H4 (cell line): ENCODE data around the gene GSE1. TPM values are rescaled to one million over a fixed set of nuclear protein-coding genes. Genes with fewer than 3 reads are reported as not detected.

ENCODE experiments used
- DNase-seq: peaks from one replicate; pipeline ENCODE4 v3.0.0-alpha.2; 2015; ENCODE audit warnings: low spot score
- total RNA-seq: library from RNA; depleted of rRNA; stranded (reverse); fragments of >200 nt; shearing (Covaris generic); gene quantifications from 2 replicates; pipeline ENCODE4 v1.2.3, GENCODE V29; 2014

Gene GSE1
- total RNA-seq, 1 experiment from 2014 or later: 11.9 TPM

DNA sequence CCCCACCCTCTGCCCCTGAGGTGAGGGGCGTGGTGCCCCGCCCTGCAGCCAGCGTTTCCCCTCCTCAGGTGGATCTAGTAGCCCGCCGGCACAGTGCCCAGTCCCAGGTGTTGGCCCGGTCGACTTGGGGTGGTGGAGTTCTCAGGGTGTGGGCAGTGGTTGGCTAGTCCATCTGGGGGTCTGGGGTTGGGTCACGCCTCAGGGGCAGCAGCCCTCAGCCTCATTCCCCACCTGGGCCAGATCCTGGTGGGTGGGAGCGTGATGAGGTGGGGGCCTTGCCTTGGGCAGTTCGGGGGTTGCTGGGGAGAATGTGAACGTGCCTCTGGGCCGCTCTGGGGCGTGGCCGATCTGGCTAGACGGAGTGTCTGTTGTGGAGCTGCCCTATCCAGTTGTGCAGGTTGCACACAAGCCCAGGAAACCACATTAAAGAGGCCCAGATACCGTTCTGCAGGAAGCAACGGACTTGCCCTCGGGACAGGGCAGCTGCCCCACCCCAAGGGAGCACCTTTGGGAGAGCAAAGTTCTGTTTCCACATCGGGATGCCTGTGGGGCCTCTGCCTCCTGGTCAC, 32.0 kb downstream of the GSE1 start:
- no peak for DNase-seq

DNA sequence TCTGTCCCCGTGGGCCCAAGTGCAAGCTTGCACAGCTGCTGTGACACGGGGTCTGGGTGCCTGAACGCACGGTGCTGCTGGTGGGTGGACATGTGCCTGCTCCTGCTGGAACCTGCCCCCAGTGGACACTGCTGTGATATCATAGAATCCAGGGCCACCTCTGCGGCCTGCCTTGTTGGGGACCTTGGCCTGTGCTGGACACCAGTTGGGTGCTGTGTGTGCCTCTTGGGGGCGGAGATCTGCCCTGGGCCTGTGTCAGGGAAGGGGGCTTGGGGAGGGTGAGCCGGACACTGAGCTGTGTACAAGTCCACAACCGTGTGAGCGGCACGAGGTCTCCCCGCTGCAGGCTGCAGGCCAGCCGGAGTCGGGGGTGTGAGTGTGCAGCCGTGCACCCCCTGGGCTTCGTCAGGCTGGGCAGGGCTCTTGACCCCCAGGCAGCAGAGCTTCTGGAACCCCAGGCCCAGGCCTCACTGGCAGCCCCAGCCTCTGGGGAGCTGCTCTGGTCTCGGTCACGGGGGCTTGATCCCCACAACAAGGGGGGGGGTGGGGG, 33.3 kb downstream of the GSE1 start:
- DNase-seq: no peak

DNA sequence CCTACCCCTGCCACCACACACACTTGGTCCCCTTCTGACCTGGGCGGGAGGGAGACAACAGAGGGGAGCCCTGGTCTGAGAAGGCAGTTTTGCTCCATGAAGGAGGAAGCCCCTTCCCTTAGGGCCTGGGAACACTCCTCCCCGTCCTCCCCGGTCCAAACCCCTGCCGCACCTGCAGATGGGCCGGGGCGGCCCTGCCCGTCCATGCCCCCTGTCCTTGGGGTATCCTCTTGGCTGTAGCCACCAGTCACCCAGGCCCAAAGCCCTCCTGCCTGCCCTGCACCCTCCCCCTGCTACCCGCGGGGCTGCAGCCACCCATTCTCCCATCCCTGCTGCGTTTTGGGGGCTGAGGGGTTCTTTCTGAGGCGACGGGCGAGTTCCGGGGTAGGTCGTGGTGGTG, 33.9 kb downstream of the GSE1 start:
- no peak for DNase-seq

DNA sequence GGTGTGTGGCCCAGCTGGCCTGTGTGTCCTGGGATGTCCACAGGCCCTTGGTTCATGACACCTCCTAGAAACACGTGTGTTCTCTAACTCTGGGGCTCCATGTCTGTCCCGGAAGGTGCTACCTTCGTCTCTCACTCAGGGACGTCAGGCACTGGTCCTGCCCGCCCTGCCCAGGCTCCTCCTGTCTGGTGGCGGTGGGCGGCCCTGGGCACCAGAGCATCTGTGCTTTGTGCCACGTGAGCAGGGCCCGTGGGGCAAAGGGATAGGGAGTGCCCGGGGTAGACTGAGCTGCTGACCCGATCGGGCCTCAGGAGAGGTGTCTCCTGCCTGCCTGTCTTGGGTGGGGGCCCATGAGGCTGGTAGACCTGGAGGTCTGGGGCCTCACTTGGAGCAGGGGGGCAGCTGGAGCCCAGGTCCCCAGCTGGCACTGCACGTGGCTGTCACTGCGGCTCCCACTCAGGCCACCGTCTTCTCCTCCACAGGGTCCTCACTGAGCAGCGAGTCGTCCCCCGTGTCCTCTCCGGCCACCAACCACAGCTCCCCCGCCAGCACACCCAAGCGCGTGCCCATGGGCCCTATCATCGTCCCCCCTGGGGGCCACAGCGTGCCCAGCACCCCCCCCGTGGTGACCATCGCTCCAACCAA, 35.1 kb downstream of the GSE1 start:
- DNase-seq: no peak

DNA sequence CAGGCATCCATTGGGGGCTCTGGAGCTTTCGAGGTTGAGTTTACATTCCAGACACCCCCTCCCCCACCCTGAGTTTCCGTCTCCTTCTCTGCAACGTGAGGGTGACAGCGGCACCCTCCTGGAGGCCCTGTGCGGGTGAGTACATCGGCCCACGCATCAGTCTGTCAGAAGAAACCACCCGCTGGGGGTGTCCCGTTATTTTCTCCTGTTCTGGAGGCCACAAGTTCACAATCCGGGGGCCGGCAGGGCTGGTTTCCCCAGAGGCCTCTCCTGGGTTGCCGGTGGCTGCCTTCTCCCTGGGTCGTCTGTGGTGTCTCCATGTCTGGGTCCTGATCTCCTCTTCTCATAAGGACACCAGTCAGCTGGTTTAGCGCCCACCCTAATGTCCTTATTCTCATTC, 35.7 kb downstream of the GSE1 start:
- no peak for DNase-seq

DNA sequence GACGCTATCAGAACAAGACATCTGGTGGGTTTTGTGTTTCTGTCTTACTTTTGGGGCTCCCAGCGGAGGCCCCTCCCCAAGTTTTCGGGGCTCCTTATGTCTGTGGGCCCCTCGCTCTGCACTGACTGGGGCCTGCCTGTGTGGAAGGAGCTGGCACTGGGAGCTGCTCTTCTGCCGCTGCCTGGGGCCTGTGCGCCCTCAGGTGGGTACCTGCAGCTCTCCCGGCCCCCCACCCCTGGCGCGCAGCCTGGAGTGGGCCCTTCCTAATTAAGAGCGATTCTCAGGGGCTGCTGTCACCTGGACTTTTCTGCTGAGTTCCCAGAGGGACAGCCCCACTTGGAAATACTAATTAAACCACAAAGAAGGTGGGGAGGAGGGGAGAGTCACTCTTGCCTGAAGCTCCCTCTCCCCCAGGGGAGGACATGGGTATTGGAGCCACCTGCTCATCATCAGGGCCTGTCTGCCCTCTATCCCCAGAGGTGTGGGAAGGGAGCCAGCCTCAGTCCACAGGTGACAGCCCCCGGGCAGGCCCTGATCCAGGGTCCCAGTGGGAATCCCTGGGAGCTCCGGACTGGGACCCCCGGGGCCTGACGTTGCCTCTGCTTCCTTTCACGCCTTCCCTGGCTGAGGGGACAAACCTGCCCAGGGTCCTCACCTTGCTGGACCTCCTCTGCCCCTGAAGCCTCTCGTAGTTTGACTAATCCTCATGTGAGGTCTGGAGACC, 36.5 kb downstream of the GSE1 start:
- no peak for DNase-seq

DNA sequence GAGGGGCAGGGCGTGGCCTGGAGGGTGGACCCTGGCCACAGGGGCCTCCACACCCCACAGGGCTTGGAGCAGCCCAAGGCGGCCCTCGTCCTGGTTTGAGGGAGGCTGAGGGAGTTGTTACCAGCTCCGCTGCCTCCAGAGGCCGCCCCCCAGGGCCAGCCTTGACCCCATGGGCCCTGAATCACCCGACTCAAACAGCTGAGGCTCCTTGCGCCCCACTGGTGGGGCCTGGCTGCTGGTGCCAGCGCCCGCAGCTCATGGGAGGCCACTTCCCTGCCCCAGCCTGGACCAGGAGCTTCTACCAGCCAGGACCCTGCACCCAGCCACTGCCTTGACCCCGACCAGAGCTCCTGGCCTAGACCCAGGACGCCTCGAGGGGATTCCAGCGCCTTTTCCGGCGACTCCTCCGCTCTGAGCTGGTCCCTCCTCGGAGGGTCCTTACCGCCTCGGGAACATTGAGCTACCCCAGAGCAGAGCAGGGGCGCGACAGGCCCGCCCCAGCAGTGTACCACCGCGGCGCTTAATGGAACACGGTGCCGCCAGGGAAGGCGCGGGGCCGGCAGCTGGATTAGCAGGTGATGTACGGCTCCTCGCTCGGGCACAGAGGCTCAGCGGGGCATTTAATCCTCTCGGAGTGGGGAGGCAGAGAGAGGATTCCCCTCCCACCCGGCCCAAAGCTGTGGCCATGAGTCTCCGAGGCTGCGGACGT, 37.2 kb downstream of the GSE1 start:
- DNase-seq: no peak

DNA sequence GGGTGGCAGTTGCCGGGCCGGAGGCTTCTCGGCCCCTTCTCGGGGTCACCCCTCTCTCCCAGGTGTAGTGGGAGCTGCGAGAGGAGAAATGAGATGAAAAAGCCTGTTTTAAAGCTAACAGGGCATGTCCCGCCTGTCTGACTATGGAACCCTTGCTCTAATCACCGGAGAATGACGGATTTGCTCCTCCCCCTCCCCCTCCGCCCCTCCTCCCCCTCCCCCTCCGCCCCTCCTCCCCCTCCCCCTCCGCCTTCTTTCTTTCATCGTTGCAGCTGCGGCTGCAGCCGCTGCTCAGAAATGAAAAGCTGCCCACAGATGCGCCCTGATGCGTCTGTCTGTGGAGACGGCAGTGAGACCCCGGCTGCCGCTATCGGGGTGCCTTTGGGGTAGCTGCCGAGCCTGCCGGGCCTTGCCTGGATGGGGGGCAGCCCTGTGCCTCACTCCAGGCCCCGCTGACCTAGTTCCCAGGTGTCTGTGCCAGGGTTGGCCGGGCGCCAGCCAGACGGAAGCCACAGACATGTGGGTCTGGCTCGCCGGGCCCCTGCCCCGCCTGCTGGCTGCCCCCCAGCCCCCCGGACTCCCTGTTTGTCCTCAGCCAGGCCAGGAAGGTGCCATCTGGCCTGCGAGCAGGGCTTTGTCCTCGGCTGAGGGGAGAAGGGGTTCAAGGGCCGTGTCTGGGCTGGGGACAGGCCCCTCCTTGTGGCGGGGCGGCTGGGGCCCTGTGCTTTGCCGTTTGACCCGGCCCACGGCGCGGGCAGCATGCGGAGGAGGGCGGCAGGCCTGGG, 37.9 kb downstream of the GSE1 start:
- no peak for DNase-seq

DNA sequence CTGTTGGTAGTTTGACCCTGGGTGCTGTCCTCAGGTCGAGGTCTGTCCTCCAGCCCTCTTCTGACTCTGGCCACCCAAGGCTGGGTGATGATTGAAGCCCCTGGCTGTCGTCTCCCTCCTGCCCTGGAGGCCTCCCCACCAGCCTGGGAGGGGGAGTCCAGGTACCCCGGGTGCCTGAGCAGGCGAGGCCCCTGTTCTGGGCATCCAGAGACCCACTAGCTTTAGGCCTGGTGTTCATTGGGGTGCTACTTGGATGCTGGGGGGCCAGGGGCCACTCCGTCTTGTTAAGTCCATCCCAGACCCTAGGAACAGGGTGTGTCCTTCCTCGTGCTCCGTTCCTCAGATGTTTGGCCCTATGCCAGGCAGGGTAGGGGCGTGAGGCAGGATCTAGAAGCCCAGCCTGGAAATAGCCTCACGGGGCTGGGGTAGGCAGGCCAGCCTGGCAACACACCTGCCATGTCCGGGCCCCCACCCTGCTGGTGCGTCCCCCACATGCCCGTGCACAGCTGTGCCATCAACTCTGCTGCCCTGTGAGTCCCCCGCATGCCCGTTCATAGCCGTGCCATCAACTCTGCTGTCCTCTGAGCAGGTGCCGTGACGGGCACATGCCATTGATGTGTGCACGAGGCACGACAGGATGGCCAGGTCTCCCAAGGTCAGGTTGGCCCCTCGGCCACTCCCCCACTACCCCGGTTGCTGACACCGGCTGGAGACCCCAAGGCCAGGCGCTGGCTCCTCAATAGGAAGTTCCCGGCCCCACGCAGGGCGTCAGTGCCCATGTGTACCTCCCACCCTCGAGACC, 38.7 kb downstream of the GSE1 start:
- no peak for DNase-seq

DNA sequence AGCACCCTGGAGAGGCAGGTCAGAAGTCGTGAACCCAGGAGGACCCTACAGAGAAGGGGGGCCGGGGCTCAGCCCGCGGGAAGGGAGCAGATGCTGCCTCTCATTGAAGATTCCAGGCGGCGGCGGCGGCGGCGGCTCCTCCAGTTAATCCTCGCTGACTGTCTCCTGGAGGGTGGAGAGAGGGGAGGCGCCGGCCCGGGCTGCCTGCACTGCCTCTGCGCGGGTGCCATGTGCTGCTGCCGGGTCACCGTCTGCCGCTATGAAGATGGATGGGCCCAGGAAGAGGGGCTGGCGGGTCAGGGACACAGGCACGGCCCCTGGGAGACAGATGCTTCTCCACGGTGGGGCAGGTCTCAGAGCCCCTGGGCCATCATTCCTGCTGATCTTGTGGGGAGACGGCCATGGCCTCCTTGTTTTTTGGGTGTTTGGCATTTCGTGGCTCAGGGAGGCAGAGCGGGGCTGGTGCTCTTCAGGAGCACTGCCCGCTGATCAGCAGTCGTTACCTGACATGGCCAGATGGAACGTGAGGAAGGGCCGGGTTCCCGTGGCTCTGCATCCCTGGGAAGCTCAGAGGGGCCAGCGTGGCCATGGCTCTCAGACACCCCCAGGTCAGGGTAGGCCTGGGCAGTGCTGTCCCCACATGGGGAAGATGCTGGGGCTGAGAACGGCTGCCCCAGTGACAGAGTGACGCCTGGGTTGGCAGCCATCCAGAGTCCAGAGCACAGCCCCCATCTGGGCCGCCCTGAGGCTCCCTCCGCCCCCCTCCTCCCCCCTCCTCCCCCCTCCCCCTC, 39.5 kb downstream of the GSE1 start:
- DNase-seq: no peak

DNA sequence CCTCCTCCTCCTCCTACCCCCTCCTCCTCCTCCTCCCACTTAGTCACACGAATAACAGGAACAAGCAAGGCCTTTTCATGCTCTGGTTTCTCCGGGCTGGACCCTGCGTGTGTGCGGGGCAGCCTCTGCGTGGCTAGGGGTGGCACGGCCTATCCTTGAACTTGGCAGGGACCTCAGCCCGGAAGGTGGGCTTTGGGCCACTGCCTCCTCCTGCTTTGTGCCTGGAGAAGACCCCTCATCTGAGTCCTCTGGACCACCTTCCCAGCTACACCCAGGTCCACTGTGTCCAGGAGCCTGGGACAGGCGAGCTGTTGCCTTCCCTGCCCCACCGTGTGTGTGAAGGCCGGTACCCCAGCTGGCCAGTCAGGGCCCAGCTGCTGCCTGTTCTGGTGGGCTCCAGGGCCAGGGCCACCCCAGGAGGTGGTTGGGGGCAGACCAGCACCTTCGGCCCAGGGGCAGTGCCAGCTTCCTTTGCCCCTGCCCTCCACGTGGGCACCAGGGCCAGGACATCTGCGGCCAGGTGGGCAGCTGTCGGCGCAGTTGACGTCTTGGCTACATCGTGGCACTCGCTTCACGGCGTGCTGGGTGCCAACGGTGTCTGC, 40.3 kb downstream of the GSE1 start:
- DNase-seq: no peak

DNA sequence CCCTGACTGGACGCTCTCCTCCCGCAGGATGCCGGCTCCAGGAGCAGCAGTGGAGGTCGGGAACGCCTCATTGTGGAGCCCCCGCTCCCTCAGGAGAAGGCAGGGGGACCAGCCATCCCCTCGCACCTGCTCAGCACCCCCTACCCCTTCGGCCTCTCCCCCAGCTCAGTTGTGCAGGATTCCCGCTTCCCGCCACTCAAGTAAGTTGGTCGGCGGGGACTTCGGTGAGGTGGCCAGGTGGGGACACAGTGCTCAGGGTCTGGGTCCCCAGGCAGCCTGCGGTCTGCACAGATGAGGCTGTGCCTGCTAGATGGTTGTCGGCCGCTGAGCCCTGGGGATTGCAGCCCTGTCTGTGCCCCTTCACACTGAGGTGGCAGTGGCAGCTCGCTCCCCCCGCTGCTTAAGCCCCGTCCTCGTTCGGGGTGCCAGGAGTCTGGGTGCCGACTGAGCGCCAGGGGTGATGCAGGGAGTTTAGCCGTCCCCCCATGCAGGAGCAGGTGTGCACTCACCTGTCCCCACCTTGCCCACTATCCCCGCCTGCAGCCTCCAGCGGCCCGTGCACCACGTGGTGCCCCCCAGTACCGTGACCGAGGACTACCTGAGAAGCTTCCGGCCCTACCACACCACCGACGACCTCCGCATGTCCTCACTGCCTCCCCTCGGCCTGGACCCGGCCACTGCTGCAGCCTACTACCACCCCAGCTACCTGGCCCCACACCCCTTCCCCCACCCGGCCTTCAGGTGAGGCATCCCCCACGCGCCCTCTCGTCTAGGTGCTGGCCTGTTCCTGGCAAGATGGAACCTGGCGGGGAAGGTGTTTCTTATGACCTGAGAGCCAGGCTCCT, 41.4 kb downstream of the GSE1 start:
- DNase-seq: no peak

DNA sequence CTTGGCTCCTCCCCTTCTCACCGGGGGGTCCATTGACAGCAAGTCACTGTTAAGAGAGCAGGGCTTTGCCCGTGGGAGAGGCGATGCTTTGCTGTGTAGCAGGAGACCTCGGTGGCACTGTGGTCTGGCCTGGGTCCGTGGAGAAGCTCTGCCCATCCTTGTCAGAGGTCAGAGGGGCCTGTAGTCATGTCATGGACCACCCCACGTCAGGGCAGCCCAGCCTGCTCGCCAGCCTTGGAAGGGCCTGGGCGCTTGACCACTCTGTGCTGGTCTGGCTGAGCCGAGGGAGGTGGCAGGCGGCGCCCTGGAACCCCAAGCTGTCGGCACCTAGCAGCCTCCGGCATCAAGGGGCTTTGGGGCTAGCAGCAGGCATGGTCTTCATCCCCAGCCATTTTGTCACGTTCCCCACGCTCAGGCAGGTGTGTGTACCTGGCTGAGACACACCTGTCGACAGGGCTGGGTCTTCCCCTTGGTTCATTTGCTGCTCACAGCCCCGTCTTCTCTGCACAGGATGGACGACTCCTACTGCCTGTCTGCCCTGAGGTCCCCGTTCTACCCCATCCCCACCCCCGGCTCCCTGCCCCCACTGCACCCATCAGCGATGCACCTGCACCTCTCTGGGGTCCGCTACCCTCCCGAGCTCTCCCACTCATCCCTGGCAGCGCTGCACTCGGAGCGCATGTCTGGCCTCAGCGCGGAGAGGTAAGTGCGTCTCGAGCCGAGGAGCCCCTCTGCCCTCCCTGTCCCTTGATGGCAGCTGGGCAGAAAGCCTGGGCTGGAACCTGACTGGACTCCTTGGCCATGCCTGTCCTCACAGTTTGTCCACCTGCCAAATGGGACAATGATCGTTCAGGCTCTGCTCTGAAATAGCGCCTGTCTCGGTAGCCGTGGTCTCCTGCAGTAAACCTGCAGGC, 42.4 kb downstream of the GSE1 start:
- DNase-seq: no peak

DNA sequence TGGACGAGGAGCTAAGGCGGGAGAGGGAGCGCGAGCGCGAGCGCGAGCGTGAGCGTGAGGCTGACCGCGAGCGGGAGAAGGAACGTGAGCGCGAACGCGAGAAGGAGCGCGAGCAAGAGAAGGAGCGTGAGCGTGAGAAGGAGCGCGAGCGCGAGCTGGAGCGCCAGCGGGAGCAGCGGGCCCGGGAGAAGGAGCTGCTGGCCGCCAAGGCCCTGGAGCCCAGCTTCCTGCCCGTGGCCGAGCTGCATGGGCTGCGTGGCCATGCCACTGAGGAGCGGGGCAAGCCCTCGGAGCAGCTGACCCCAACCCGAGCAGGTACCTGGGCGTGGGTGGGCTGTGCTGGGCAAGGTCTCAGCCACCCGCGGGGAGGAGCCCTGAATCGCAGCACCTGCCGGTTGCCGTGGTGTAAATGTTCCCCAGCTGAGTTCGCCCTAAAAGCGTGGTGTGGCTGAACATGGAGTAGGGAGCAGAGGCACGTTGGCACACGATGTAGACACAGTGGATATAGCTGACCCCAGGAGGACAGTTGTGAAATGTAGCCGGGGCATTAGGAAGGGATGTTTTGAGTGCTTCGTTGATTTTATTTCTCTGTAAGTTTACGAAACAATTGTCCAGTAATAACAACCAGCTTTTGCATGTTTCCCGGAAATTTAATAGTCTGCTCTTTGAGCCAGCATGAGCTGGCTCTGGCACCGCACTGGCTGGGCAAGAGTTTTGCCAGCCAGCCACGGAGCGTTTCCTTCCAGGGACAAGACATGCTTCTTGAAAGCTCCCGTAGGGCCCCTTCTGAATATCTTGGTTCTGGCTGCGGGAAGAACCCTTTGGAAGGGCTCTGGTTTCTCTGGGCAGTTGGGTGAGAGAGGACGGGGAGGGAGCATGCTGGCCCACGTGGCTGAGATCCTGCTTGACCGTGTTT, 43.5 kb downstream of the GSE1 start:
- no peak for DNase-seq

DNA sequence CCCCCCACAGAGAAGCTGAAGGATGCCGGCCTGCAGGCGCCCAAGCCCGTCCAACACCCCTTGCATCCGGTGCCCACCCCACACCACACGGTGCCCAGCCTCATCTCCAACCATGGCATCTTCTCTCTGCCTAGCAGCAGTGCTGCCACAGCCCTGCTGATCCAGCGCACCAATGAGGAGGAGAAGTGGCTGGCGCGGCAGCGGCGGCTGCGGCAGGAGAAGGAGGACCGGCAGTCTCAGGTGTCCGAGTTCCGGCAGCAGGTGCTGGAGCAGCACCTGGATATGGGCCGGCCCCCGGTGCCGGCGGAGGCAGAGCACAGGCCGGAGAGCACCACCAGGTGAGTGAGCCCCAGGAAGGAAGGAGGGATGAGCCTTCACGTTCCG, 44.1 kb downstream of the GSE1 start:
- DNase-seq: no peak

DNA sequence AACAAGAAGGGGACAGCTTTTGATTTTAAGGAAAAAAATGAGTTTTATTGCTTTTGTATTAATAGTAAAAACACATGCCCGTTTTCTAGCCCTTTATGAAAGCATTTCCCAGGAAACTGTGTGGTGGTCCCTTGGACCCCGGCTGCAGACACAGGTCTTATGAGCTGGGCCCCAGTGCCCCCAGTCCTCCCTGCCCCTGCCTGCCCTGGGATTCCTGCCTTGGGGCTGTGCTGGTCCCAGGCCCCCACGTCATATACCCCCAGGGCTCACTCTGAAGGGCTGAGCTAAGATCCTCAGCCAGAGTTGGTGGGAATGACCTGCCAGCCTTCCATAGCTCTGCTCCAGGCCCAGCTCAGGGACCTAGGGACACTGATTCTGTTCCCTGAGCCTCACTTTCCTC, 44.9 kb downstream of the GSE1 start:
- DNase-seq: no peak
